Ramos (cell line): Measurements from ENCODE around the gene OVOL3.

ENCODE experiments used
- in situ Hi-C: fragments of 300-500 bp; cut with MboI; formaldehyde crosslinking; loops from one replicate; pipeline ENCODE4 v1.14.3; 2022; ENCODE audit warnings: low sequenced_read_pairs; ENCODE audit not compliant: unreplicated experiment

Gene OVOL3

DNA sequence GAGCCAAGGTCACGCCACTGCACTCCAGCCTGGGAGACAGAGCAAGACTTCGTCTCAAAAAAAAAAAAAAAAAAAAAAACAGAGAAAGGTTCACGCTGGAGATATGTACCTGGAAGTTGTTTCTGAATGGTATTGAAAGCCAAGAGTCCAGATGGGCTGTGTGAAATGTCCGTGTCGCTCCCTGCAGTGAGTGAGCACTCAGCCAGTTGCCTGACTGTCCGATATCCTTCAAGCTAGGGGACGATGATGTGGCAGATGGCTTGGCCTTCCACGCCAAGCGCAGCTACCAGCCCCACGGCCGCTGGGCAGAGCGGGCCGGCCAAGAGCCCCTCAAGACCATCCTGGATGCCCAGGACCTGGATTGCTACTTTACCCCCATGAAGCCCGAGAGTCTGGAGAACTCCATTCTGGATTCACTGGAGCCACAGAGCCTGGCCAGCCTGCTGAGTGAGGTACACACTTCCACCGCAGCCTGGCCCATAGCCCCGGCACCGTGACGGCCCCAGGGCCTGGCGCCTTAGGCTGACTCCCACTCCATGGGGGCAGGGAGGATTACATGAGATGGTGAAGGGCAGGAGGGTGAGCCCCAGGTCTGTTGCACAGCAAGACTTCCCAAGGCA is 11.7 kb upstream of the OVOL3 start:
- in situ Hi-C loops: no loop called here

DNA sequence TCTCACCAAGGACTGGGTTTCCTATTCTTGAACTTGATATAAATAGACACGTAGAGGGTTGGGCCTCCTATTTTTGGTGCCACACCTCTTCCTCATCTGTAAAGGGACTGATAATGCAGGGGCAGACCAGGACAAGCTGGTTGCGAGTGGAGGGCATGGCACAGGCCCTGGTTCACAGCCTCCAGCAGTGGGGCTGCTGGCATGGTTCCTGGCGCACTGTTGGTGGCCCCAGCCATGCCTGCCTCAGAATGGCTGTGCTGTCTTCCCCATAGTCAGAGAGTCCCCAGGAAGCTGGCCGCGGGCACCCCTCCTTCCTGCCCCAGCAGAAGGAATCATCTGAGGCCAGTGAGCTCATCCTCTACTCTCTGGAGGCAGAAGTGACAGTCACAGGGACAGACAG is 10.5 kb upstream of the OVOL3 start:
- in situ Hi-C loops: no loop called here

DNA sequence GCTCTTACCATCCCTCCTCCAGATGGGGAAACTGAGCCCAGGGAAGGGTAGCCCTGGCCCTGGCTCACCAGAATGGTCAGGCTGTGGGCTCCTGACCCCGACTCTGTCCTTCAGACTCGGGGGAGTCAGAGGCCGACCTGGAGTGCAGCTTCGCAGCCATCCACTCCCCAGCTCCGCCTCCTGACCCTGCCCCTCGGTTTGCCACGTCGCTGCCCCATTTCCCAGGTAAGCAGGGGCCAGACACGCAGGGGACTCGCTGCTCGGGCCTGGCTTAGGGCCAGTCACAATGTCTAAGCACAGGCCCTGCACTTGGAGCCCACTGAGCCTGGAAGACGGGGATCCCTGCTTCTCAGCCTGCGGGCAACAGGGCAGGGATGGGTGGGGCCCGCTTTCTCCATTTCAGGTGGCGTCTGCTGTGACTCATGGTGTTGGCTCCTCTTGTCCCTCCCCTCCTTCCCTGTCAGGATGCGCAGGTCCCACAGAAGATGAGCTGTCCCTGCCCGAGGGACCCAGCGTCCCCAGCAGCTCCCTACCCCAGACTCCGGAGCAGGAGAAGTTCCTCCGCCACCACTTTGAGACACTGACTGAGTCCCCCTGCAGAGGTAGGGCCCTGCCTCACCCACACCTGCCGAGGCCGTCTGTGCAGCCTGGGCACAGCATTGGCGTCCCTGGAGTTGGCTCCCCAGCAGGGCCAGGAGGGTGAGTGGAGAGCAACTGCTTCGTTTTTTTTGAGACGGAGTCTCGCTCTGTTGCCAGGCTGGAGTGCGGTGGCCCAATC is 9.2 kb upstream of the OVOL3 start:
- in situ Hi-C loops: no loop called here

DNA sequence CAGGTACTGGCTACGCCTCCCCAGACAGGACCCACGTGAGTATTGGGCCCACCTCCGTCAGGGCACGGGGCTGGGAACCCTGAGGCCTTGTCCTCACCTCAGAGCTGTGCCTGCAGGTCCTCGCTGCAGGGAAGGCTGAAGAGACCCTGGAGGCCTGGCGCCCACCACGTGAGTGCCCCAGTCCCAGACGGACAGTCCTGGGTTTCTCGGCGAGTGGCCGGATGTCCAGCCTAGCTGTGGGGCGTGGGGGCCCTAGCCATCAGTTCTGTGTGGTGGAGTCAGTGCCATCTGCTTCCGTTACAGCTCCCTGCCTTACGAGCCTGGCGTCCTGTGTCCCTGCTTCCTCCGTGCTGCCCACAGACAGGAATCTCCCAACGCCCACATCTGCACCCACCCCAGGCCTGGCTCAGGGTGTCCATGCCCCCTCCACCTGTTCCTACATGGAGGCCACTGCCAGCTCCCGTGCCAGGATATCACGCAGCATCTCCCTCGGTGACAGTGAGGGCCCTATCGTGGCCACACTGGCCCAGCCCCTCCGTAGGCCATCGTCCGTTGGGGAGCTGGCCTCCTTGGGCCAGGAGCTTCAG is 7.8 kb upstream of the OVOL3 start:
- in situ Hi-C loops: no loop called here

DNA sequence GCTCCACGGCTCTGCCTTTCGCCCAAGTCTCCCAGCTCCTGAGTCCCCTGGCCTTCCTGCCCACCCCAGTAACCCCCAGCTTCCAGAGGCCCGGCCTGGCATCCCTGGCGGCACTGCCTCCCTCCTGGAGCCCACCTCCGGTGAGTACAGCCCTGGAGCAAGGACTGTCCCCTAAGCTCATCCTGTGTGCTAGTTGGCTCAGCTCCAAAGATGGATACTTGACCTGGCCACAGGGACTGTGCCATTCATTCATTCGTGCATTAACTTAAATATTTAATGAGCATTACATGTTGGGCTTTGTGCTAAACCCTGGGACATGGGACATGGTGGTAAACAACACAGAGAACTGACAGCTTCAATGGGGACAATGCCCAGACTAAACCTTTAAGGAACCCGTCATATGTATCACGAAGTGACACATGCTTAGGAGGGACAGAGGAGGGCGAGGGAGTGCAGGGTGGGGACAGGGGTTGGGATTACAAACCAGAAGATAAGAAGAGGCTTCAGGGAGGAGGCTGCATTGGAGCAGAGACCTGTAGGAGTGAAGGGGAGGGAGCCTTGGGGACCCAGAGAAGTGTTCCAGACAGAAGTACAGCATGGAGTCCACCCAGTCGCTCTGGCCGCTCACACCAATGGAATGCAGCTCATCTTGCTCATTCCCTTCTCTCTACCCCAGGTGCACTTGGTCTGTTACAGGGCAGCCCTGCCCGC is 6.9 kb upstream of the OVOL3 start:
- in situ Hi-C loops: no loop called here

DNA sequence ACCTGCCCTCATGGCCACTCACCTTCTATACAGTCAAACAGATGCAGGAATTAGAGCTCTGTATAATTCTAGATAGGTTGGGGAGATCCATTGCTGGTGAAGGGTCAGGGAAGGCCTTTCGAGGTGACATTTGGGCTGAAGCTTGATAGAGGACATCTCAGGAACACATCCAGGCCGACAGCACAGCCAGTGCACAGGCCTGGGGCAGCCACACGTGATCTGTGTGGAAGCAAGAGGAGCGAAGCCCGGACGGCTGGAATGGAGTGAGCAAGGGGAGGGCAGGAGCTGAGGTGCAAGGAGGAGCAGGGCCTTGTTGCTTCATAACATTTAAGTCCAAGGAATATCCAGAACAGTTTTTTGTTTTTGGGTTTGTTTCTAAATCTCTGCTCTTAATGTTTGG is 4.5 kb upstream of the OVOL3 start:
- in situ Hi-C loops: no loop called here

DNA sequence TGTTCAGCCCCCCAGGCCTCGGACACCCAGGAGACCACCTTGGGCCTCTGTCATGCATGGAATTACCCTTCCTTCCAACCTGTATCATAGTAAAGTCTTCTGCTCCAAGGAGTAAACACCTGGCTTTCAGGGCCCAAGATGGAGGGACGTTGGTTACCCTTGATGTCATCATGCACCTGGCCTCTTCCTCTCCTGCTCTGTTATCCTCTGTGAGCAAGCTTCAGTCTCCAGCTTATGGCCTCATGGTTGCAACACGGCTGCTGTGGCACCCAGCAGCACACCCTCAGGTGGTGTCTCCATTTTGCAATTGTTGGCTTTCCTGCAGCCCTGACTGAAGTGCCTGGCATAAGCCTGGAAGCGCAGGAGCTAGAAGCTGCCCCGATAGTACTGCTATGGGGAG is 4.0 kb upstream of the OVOL3 start:
- in situ Hi-C loops: no loop called here

DNA sequence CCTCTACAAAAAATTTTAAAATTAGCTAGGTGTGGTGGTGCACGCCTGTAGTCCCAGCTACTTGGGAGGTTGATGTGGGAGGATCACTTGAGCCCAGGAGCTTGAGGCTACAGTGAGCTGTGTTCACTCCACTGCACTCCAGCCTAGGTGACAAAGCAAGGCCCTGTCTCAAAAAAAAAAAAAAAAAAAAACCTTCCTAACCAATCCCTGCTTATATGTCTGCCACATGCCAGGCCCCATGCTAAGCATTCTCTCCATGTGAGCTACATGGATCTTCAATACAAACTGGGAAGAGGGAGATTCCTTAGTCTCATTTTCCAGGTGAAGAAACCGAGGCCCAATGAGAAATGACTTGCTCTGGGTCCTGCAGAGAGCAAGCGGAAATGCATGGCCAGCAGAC is 2.3 kb upstream of the OVOL3 start:
- in situ Hi-C loops: no loop called here

DNA sequence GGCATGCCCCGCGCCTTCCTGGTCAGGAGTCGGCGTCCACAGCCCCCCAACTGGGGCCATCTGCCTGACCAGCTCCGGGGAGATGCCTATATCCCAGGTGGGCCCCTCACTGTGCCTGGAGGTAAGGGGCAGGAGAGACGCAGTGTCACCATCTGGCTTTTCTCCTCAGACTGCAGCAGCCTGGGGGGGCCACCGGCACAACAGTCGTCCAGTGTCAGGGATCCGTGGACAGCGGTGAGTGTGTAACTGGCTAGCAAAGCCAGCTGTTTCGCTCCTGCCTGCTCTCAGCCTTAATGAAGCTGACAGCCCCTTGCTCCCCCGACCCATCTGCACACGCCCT is 227 bp downstream of the OVOL3 start:
- in situ Hi-C loops: no loop called here

DNA sequence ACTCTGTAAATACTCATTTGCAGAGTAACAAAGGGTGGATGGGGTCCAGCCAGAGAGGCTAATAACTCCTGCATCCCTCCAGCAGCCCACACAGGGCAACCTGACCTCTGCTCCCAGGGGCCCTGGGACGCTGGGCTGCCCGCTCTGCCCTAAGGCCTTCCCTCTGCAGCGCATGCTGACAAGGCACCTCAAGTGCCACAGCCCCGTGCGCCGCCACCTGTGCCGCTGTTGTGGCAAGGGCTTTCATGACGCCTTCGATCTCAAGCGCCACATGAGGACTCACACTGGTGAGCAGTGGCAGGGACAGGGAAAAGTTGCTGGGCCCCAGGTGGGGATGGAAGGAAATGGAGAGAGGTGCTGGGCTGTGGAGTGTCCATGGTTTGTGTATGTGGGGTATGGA is 1.7 kb downstream of the OVOL3 start:
- in situ Hi-C loops: no loop called here

DNA sequence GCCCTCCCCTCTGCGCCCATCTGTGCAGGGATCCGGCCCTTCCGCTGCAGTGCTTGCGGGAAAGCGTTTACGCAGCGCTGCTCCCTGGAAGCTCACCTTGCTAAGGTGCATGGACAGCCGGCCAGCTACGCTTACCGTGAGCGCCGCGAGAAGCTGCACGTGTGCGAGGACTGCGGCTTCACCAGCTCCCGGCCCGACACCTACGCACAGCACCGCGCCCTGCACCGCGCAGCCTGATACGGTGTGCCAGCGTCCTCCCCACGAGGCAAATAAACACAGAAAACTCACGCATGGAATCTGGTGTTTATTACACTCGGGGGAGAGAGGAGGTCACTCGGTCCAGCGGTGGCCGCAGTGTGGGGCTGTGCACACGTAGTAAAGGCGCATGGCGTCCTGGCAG is 2.5 kb downstream of the OVOL3 start:
- in situ Hi-C loops: no loop called here

DNA sequence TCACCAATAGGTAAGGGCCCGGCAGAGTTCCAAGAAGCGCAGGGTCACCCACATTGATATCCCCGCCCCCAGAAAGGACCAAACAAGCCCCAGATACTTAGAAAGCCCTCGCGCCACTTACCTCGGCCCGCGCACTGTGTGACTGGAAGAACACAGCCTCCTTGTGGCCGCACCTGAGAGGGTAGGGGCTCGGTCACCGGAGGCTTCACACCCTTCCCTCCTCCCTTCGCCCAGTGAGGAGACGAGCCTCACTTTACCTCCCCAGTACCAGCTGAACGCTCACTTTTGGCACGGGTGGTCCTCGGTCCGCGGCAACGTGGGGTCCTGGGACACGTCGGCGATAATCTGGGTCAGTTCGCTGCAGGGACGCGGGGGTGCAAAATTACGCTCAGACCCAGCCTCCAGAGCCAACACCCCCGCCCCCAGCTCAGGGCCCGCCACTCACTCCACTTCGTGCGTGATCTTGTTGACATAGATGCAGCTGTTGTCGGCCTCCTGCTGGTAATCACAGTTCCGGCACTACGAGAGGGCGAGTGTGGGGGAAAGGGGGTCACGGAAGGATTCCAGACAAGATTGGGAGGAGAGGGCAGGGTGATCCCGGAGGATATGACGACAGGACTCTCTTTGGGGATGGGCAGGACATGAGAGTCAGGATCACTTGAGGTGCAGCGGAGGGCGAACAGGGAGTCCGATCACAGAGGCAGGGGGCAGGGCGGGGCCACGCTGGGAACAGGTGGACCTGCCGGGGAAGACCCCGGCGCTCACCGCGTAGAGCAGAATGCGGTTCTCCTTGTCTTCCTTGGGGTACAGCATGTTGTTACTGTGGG is 3.2 kb downstream of the OVOL3 start:
- in situ Hi-C loops: no loop called here

DNA sequence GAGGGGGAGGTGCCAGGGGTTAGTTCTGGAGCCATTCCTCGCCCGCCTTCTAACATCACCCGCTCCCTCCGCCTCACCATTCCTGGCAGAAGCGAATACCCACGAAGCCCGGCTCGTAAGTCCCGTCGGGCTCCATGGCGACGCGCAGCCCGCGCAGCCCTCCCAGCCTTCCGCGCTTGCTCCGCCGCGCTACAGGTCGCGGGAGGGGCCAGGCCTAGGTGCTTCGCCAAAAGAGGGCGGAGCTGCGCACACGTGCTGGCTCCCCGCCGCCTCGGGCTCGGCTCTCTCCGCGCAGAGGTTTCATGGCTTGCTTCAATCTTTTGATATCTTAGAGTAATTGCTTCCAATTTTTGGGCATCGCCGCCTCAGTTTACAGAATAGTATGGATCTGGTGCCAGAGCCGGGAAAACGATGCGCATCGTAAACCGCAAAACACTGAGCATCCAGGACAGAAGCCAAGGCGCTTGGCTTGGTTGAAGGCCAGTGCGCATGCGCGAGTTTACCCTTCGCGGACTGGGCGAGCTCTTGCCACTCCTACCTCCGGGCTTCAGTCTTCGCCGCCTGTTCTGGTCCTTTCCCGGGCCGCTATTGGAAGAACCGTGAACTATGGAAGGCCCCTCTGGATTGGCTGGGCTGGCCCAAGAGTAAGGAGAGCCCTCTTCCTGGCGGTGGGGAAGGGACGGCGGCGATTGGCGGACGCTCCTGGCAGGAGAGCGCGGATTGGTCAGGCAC is 3.9 kb downstream of the OVOL3 start, which contains the start of gene POLR2I:
TSS of gene POLR2I (minus strand) at position 155 of the 732 bp plus-strand sequence. CDS start at position 136, 19 bp downstream.
- in situ Hi-C loops: no loop called here

DNA sequence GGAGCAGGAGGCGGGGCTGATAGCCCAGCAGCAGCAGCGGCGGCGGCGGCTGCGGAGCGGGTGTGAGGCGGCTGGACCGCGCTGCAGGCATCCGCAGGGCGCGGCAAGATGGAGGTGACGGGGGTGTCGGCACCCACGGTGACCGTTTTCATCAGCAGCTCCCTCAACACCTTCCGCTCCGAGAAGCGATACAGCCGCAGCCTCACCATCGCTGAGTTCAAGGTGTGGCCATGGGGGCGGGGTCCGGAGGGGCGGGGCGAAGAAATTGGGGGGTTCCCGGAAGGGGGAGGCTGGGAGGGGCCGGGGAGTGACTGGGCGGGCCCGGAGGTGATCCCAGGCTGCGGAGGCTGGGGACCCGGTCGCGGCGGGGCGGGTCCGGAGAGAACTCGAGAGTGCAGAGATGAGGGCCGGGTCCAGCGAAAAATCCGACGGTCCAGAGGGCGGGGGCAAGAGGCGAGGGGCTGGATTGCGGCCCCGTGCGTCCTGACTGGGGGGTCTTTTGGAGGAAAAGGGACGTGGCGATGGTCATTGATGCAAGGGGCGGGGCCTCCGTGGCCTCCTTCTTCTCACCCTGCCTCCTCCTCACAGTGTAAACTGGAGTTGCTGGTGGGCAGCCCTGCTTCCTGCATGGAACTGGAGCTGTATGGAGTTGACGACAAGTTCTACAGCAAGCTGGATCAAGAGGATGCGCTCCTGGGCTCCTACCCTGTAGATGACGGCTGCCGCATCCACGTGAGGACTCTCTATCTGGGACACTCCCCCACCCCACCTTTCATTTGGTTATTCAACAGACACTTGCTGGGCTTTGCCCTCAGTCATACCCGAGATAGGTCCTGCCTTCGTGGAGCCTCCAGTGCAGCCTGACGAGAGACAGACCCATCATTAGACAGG is 4.8 kb downstream of the OVOL3 start, which contains the start of gene TBCB:
TSS of gene TBCB (plus strand) at position 16 of the 891 bp plus-strand sequence. CDS start at position 109, 93 bp downstream.
- in situ Hi-C loops: no loop called here

DNA sequence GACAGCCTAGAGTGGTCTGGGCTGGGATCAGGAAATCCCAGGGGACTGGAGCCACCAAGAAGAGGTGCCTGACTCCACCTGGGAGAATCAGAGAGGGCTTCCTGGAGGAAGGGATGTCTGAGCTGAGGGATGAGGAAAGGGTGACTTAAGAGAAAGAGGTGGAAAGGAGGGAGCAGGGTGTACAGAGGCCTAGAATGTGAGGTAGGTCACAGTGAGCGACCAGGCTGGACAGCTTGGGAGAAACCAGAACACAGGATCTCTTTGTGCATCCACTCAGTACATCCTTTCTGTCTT is 5.3 kb downstream of the OVOL3 start:
- in situ Hi-C loops: no loop called here

DNA sequence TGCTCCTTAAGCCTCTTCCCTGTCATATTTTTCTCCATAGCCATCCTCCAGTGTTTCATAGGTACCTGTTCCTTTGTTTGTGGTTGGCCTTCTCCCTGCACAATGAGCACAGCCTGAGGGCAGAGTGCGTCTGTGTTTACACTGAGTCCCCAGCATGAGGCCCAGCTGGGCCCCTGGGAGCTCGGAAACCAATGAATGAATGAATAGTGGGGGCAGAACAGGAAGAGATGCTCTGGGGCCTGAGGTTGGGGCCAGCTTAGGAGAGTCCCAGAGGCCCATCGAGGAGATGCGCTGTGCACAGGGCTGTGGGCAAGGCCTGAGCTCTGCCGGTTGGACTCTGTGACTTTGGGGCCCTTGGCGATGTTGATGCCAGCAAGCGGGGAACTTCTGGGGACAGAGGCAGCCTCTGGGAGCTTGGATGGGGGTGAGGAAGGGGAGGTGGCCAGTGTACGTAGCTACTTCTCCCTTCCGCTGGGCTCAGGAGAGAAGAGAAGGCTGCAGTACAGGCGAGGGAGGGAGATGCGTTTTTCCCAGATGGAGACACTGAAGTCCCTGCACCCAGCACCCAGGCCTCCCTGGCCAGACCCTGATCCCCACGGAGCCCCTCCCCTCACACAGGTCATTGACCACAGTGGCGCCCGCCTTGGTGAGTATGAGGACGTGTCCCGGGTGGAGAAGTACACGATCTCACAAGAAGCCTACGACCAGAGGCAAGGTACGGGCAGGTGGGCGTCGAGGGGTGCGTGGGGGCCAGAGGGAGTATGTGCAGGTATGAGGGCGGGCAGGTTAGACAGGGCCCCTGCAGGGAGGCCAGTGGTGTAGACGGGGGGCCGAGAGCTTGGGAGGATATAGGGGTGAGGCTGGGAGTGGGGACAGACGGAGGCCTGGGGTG is 9.4 kb downstream of the OVOL3 start:
- in situ Hi-C loops: no loop called here

DNA sequence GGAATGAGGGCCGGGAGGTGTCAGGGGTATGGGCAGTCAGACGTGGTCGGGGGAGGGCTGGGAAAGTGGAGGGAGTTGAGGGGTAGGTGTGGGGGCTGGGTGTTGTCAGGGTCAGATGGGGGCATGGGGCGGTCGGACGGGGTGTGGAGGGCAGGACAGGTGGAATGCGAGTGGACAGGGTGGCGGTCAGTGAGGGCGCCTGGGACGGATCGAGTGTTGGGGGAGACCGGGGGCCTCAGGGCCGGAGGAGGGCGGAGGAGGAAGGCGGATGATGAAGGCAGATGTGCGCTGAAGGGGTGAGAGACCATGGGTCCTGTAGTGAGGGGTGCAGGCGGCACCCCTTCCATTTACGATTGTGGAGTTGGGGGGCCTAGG is 10.0 kb downstream of the OVOL3 start:
- in situ Hi-C loops: no loop called here
